C4-2B (cell line): ENCODE data around the gene ADAMTS15.

Experiments used
- CTCF ChIP-seq: fragments of 450-650 bp; conservative IDR thresholded peaks from 2 replicates; pipeline ENCODE4 v1.5.1; 2017; ENCODE audit warnings: mild to moderate bottlenecking
- ZFX ChIP-seq: fragments of 450-650 bp; IDR thresholded peaks from 2 replicates; pipeline ENCODE4 v1.6.1; 2017

GRCh38 chr11:130476200-130476921 lies 27.9 kb downstream of the ADAMTS15 start:
- TF ChIP-seq CTCF (no peak), ZFX (no peak)
